Activated CD4-positive, alpha-beta T cell treated with anti-CD3 and anti-CD28 coated beads, Interleukin-2, amount 50 U/mL, for 24 hours (primary cell): ENCODE results near the gene CBX6.

Experiments
- DNase-seq, 2 donors: peaks; one replicate each; pipeline ENCODE4 v3.0.0-alpha.2; 2020; ENCODE audit warnings: low read depth in 1 of 2, low spot score in 1 of 2

The CBX6 gene

DNA sequence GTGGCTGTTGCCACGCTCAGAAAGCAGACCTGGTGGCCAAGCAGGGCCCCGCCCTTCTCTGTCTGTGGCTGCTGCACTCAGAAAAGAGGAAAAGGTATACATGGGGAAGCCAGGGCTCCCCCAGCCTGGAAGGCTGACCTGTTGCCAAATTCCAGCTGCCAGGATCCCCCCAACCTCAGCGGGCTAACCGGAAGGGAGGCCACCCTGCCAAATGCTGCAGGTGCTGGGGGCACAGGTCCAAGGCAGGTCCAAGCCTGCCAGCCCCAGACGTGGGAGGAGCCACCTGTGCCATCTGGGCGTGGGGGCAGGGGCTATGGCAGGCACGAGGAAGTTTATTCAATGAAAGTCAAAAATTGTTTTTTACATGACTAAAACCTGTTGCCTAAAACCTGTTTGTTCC lies 30.8 kb downstream of the CBX6 start:
- no peak for DNase-seq

DNA sequence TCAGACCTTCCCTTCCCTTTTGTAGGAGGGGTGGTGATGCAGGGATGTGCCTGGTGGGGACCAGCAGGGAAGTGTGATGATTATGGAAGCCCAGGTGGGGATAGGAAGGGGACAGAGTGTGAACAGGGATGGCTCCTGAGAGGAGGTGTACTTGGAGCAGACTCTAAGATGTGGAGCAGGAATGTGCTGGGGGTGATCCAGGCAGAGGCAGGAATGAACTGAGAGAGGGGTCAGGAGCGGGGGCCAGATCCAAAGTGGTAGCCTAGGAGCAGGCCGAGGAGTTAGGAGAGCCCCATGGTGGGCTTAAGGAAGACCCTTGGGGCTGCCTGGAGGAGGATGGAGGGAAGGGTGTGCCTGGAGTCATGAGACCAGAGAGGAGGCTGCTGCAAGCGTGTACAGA lies 31.9 kb downstream of the CBX6 start:
- DNase-seq = no peak

DNA sequence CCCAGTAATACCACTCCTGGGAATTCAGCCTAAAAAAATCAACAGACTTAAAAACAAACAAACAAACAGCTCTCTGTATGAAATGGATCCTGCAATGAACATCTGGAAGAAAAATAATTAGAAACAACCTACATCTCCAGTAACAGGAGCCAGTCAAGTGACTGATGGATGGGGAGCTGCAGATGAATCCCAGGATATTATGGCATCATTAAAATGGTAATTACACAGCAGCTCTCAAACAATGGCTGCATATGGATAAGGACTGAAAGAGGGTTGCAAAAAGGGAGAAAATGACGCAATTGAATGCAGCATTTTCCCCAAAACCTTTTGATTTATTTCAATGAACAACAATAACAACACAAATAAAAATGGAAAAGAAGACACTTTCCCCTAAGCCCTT lies 32.3 kb downstream of the CBX6 start:
- no peak for DNase-seq

DNA sequence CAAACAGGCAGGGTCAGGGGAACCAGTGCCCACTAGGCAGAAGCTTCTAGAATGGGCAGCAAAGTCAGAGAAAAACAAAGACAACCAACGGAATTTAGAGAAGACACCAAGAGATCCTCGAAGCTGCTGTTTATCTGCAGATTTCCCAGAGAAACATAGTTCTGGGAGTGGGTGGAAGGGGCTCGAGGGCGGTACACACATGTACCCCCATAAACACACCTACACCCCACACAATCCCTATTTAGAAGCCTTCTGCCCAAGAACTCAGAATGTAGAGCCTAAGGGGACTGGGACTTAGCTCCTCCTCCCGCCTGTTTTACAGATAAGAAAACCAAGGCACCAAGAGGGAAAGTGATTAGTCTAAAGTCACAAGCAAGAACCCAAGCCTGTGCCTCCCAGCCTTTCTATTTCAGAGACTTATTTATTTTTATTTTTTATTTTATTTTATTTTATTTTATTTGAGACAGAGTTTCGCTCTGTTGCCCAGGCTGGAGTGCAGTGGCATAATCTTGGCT lies 34.5 kb downstream of the CBX6 start:
- no peak for DNase-seq

DNA sequence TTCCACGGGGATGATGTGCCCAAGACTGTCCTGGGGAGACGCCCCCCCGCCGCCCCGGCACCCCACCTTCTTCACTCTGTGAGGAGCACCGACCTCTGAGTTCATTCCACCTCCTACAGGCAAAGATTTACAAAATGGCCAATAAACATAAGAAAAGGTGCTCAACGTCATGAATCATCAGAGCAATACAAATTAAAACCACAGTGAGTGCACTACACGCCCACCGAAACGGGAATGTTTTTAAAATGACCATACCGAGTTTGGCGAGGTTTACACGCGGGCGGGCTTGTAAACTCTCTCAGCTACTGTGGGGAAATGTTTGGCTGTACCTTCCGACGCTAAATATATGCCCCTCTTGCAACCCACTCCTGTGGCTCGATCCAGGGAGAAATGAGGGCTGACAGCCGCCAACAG lies 36.1 kb downstream of the CBX6 start:
- DNase-seq = no peak

DNA sequence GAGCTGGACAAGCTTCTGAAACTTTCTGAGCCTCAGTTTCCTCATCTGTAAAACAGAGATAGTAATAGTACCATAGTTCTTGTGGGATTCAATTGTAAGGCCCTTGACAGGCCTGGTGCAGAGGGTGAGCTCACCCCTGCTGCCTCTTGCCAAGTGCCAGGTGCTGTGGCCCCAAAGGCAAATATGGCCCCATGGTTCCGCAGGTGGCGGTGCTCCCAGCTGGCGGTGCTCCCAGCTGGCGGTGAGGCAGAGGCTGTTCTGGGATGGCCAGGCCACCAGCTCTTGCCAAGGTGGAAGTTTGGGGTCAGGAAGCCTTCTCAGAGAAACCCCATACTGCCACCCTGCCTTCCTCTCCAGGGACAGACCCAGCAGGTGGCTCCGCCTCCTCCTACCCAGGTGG lies 37.0 kb downstream of the CBX6 start:
- no peak for DNase-seq

DNA sequence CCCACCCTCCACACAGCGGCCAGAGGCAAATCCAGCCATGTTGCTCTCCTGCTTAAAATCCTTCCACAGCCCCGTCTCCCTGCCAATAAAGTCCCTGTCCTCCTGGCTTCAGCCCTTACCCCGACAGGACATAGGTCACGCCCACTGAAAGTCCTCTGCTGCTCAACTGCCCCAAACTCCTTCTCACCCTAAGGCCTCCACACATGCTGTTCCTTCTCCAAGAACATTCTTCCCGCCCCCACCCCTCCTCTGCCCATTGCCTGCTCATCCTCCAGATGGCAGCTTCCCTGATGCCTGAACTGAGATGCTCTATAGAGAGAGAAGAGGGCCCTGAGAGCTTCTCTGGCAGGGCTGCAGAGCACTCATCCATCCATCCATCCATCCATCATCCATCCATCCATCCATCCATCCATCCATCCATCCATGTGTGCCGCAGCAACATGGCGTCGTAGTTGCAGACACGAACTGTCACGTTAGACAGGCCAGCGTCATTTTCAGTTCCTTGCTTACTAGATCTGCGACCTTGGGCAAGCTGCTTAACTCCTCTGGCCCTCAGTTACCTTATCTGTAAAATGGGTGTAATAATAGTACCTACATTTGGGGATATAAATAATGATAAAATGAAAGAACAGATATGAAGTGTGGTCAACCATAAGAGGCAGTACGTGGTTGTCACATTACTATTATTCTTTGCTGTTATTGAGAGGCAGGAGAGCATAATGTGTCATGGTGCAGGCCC lies 37.6 kb downstream of the CBX6 start:
- no peak for DNase-seq

DNA sequence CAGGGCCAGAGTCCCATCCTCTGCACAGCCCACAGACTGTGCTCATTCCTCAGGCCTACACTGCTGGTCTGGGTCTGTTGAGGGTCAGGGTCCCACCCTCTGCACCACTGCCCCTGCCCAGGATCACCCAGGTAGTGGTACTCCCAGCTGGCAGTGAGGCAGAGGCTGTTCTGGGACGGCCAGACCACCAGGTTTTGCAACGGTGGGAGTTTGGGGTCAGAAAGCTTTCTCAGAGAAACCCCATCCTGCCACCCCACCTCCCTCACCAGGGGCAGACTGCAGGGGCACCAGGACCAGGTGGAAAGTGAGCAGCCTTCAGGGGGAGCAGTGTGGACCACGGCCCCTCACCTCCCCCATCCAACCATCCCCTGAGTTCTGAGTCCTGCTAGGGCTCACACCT lies 39.0 kb downstream of the CBX6 start:
- DNase-seq = no peak

DNA sequence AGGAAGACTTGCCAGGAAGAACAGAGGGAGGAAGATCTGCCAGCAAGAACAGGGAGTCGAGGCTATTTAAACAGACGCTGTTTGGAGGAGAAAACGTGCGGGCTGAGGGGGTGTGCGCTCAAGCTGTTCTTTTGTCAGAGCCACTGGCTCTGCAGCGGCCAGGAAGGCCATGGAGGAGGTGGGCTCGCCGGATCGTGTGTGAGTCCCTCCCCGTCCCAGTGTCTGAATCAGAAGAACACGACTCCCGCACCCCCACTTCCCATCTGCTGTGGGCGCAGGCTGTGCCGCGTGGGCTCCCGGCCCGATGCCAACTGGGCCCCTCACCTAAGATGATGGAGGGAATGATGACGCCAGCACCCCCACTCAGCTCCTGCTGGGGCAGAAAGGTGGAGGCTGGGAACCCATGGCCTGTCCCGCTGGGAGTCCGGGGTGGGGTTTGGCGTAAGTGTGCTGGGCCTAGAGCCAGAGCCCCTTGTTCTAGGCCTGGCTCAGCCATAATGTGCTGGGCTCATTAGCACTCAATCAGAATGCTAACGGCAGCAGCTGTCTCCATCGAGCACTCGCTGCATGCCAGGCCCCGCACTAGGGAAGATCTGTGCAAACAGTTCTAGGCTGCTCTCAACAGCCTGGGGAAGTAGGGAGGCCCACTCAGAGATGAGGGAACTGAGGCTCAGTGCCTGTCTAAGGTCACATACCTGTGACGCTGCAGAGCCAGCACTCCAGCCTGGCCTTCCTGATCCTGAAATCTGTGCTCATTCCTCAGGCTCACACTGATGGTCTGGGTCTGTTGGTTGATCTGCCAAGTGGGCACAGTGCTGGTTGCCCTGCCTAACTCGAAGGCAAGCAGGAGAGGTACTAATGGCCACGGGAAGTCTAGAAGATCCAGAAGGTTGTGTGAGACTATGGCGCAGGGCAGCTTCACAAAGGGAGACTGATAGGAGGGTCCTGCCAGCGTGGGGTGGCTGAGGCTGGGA lies 39.7 kb downstream of the CBX6 start:
- no peak for DNase-seq

DNA sequence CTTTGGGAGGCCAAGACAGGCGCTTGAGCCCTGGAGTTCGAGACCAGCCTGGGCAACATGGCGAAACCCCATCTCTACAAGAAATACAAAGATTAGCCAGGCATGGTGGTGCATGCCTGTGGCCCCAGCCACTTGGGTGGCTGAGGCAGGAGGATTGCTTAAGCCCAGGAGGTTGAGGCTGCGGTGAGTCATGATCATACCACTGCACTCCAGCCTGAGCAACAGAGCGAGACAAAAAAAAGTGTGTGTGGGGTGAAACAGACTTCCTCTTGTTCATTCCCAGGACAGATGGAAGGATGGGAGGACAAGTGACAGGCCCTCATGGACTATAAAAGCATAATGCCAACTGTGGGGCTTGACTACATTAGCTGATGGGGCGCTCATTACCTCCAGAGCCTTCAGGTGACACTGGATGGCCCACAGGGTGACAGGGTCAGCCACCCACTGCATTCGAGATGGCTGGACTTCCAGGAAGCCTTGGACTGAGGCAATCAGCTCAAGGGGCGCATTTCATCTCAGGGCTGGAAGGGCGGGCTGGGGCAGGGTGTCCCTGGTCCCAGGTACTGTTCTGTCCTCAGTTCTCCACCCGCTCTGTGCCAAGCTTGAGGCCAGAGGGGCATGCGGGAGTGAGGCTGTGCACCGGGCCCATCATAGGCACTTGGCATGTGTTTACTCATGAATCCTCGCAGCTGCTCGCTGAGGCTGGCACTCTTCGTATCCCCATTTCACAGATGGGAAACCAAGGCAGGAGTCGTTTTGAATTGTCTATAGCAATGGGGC lies 40.7 kb downstream of the CBX6 start:
- DNase-seq = no peak

DNA sequence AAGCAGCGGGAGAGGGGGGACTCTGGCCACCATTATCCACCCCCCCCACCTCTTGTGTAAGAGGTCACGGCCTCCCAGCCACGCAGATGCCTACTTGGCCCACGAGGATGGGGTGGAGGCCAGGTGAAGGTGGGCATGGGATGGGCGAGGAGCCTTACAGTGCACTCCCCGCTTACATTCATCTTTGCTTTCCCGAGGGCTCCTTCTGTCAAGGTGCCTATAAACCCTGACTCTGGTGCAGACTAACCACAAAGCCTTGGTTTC lies 41.2 kb downstream of the CBX6 start:
- no peak for DNase-seq

DNA sequence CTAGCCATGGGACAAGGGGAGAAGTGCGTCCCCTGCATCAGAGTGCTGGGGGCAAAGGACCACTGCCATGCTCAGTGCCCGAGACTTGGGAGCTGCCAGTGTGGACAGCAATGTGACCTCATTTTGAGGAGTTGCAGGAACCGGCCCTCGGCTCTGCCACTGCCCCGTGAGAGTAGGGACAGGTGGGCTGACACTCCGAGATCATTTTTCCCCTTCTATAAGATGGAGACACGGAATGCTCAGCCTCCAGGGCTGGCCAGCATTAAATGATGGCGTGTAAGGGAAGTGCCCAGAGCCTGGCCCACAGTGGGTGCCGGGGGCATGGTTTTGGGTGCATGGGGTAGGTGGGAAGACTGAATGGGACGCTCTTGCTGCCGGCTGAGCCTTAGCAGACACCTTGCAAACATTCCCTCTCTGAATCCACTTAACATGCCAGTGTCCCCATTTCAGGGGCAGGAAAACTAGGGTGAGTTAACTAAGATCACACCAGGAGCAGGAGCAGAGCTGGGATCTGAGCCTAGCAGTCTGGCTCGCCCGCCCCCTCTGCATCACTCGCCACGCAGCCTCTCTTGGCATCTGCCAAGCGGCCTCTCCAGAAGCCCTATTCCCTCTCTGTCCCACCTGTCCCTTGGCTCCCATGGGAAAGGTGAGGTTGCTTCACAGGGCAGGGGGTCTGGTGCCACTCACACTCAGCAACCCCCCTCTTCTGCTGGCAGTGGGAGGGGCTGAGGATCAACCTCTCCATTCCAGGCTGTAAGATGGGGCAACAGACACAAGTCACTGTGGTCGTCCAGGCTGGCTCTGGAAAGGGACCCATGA lies 41.8 kb downstream of the CBX6 start:
- DNase-seq = no peak

DNA sequence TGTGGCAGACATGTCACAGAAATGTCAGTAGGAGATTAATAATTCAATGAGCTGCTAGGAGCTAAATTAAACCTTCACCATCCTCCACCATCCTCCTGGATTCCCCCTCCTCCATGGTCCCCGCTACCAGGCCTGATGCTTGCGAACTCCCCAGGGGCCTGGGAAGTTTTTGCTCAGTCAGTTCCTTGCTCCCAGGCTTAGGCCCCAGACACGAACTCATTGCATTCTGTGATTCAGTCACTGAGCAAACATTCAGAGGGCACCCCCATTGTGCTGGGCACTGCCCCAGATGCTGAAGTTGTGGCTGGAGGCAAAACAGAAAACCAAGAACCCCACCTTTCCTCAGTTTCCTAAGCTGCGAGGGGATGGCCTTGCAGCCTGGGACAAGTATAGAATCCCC lies 42.5 kb downstream of the CBX6 start:
- DNase-seq = no peak

DNA sequence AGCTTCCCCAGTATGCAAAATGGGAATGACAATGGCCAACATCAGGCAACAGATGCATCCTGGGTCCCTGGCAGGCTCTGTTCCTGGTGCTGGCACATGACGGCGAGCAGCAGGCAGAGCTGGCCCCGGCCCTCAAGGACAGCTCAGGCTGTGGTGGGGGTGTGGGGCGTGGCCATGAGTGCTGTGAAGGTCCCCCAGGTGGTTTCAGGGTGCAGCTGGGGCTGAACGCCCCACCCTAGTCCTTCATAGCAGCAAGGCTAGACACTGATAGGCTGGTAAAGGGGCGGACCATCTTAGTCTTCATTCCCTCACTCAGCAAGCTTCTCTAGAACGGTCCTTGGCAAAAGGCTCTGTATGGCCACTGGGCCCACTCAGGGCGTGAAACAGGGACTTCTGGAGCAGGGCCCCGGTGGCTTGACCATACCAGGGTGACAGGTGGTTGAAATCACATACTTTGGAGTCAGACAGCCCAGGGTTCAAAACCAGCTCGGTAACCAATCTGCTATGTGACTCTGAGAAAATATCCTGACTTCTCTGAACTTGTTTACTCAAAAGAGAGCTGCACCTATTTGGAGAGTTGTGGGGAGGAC lies 43.3 kb downstream of the CBX6 start:
- no peak for DNase-seq

DNA sequence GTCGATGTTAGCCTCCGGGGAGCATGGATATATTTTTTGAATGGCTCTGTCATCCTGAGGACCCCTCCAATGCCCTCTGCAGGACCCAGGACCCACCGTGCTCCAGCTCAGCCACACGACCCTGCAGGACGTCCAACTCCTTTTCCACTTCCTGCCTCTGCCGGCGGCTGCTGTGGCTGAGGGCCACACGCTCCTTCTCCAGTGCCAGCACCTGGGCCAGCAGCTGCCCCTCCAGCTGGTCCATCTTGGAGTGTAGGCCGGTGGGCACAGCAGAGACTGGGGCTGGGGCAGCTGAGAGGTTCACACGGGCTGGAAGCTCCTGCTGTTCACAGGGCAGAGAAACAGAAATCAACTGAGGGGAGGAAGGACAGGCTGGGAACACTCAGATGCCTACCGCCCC lies 43.8 kb downstream of the CBX6 start:
- DNase-seq = no peak

DNA sequence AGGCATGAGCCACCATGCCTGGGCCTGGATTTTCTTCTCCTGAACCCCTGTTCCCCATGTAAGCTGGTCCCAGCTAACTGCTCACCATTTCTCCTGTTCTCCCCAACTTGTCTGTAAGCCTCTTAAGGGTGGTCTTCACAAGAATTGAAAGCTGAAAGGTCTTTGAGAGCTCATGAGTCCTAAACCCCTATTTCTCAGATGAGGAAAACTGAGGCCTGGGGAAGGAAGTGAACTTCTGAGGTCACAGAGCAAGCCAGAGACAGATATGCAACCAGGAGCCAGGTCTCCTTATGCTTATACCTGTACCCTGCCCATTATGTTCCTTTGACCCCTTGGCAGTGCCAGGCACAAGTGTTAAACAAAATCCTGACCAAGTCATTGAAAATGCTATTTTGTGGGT lies 44.5 kb downstream of the CBX6 start:
- no peak for DNase-seq

DNA sequence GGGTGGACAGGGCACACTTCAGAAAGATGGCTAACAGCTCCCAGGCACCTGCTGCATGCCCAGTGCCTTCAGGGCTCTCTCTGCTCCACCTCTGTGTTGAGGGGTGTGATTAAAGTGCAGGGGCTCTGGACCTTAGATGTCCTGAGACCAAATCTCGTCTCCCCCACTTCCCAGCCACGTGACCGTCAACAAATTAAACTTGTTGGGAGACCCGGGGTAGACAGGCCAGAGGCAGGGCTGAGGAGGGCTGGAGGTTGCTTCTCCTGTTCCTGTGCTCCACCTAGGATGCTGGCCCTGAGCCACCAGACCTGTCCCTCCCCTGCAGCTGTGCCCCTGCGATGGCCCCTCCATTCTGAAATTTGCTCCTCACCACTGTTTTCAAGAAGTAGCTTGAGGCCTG lies 45.2 kb downstream of the CBX6 start:
- no peak for DNase-seq

DNA sequence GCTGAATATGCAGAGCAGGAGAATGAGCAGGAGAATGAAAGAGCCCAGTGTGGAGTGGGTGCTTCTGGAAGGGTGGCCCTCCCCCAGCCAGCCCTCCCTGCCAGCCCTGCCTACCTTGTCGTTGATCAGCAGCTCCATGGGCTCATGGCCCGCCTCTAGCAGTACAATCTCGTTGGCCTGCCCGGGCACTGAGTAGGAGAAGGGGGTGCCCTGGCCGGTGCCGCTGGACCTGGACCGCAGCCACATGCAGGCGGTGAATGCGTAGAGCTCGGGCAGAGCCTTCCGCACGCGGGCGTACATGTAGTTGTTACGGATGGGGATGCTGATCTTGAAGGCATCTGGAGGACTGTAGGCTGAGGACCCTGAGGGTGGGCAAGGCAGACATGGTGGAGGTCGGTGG lies 45.6 kb downstream of the CBX6 start:
- DNase-seq = no peak

DNA sequence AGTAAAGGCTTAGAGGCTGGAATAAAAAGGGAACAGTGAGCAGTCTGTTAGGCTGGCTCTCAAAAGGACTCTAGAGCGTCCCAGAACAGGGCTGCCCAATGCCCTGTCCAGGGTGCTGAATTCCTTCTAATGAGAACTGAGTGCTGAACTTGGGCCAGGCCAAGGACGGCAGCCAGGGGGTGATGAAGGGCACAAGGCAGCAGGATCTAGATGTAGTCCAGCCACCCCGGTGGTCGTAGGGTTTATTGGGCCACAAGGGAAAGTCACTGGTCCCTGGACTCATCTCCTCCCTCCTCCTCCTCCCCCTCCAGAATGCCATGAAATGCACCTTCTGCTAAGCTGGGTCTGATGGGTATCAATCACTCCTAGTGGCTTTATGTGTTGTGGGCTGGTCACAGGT lies 47.4 kb downstream of the CBX6 start:
- no peak for DNase-seq

DNA sequence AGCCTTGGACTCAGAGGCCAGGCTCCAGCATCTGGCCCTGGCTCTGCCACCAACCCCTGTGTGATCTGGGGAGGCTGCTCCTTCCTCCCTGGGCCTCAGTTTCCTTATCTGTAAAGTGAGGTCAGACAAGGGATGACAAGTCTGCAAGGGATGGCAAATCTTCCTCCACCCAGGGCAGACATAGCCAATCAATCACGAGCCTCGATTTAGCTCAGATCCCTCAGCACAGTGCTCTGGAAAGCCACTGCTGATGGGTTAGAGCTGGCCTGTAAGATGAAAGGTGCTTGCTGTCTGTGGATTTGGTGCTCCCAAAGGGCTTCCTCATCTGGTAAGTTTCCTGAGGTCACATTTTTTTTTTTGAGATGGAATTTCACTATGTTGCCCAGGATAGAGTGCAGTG lies 48.4 kb downstream of the CBX6 start:
- DNase-seq = no peak

DNA sequence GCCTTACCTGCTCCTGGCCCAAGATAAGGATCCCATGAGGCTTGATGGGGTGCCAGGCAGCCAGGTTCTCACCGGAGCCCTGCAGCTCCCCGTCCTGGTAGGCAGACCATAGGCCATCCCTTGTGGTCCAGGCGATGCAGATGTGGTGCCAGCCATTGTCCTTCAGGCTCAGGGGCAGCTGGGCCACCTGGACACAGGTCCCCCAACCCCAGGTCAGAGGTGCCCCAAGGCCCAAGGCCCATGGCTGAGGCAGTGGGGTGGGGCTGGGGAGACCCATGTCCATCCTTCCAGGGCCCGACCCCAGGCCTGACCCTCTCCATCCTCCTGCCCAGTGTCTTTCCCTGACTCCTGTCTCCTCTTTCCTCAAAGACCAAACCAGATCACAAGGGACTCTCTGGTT lies 48.9 kb downstream of the CBX6 start:
- DNase-seq = no peak
